Measurements from ENCODE around the gene ZSCAN22.
"Not testable (repeated sequence)": the region's sequence is repeated elsewhere in the genome, so short reads cannot be mapped to it uniquely, and the experiment has no call there.

The ZSCAN22 gene

DNA sequence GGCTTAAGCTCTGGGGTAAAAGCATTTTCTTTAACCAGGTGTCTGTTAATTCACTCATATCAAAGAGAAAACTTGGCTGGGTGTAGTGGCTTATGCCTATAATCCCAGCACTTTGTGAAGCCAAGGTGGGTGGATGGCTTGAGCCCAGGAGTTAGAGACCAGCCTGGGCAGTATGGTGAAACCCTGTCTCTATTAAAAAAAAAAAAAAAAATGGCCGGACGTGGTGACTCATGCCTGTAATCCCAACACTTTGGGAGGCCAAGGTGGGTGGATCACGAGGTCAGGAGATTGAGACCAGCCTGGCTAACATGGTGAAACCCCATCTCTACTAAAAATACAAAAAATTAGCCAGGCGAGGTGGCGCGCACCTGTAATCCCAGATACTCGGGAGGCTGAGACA is 49.9 kb downstream of the ZSCAN22 start:
- DNase-seq: not testable (repeated sequence)

- DNase-seq: no peak
Observed at GRCh38 chr19:58379246-58379645, 52.5 kb downstream of the ZSCAN22 start.

GRCh38 chr19:58380037-58380661 is 53.4 kb downstream of the ZSCAN22 start:
- DNase-seq: no peak

- peak; percentile 100 for DNase-seq
Observed at GRCh38 chr19:58380662-58381459, 54.1 kb downstream of the ZSCAN22 start, which contains the start of gene ZNF837. Gene ZNF837, minus strand, starts transcription at chr19:58381030. Its CDS starts 11,698 bp downstream, at chr19:58369332.

DNA sequence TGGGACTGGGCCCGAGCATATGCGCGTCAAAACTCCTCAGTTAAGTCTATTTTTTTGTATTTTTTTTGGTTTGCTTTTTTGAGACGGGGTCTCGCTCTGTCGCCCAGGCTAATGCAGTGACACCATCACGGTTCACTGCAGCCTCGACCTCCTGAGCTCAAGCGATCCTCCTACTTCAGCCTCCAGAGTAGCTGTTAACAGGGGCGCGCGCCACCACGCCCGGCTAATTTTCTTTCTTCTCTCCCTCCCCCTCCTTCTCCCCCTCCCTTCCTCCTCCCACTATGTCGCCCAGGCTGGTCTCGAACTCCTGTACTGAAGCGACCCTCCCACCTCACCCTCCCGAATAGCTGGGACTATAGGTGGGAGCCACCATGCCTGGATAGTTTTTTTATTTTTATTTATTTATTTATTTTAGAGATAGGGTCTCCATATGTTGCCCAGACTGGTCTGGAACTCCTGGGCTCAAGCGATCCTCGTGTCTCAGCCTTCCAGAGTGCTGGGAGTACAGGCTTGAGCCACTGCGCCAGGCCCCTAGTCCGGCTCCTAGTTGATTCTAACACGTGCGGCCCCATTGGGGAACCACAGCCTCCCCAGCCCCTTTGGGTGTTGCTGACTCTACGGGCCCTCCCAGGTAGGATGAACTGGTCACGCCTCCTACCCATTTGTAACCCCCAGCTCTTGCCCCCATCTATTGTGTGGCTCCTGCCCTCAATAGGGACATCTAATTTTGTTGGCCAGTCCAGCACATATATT is 54.8 kb downstream of the ZSCAN22 start:
- no peak for DNase-seq

- DNase-seq: no peak
Observed at GRCh38 chr19:58382997-58383603, 56.3 kb downstream of the ZSCAN22 start.

DNA sequence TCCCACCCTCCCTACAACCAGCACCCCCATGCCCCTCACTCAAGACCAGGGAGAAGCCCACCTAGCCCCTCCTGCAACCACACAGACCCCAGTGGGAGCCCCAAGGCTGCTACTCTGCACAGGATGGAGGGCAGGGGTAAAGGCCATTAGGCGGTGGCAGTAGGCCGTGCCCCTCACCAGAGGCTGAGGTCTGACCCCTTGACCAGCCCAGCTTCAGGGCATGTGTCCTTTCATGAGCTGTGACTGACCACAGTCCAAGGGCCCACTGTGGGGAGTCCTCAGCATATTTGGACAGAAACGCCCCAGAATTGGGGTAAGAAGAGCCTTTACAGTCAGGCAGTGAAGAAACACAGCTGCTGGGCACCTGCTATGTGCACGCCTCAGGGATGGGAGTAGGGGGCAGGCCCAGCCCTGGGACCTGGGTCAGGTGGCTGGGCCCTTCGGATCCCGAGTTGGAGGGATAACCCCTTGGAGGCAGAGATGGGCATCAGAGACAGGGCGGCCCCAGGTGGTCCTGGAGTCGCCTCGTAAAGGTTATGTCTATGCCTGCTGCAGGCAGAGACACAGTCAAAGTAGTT is 58.6 kb downstream of the ZSCAN22 start:
- DNase-seq: no peak

- DNase-seq: no peak
Observed at GRCh38 chr19:58385891-58386575, 59.2 kb downstream of the ZSCAN22 start.

DNA sequence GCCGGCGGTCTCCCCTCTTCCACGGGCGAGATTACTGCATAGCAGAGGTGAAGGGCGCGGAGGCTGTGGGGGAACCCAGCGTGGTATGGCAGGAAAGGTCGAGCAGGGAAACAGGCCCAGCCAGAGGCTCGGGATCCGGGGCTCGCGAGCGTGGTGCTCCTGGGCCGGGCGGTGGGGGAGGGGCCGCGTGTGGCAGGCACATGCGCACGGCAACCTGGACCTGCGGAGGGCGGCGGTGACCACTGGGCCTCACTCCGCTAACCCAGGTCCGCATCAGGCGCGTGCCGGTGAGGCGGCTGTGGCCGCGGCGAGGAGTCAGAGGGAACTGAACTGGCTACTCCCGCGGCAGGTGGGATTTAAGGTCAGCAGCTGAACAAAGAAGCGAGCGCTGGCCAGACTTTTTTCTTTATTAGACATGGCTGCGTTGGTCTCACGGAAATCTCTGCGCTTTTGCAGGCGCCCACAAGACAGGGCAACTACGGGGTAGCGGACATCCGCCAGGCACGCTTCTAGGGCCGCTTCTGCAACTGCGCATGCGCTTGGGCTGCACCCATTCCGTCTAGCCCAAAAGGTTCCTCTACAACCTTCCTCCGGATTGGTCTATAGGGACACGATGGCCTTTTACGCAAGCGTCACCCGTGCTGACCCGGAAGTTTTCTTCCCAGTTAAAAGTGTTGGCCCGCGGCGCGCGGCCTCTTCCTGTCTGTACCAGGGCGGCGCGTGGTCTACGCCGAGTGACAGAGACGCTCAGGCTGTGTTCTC is 60.0 kb downstream of the ZSCAN22 start, which contains the start of gene RPS5:
Gene RPS5, plus strand, starts transcription at position 694 of the 762 bp plus-strand sequence. CDS start 869 bp downstream, outside the sequence.
- DNase-seq: peak; percentile 99

DNA sequence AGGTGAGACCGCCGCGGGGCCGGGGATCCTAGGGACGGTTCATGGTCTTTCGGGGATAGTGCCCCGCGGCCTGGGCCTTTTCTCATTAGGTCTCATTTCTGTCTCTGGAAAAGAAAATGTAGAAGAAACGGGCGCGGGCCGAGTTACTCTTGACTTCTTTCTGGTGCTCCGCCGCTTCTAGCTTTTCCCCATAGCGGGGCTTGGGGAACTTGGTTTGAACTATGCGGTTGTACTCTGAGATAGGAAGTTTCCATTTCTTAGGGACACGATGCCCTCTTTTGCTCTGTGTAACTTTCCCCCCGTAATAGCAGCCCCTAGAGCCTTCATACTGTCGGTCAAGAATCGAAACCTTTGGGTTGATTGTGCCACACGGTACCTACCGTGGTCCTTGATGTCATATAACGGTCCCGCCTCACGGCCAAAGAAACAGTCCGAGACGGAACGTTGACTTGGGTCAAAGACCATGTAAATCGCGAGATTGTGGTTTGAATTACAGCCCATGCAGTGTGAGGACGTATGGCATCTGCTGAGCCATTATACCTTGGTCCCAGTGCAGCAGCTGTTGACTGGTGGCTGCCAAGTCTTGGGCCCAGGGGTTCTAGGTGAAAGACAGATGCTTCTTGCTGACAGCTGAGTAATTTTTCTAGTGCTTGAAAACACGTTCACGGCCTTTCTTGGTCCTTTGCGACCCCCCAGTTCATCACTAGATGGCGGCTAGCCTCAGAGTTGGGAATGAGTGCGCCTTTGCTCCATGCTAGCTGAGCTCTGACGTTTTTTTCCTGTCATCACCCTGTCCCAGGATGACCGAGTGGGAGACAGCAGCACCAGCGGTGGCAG is 60.8 kb downstream of the ZSCAN22 start:
- no peak for DNase-seq

GRCh38 chr19:58388175-58388526 is 61.4 kb downstream of the ZSCAN22 start:
- no peak for DNase-seq
